D721Med (cell line): Measurements from ENCODE around the gene CCDC85C.

ENCODE experiments used
- DNase-seq: peaks from one replicate; pipeline ENCODE4 v3.0.0; 2011; ENCODE audit warnings: low spot score; ENCODE audit not compliant: insufficient read length
- FAIRE-seq: peaks from 2 replicates; lab custom pipeline; 2011; peaks lifted over from hg19 to GRCh38; lab: Jason Lieb, UNC
- CTCF ChIP-seq: IDR thresholded peaks from 2 replicates; pipeline ENCODE4 v1.5.1; 2012; ENCODE audit warnings: mild to moderate bottlenecking, control low read depth; ENCODE audit not compliant: insufficient read depth; ENCODE audit errors: missing control alignments

CCDC85C gene

GRCh38 chr14:99636487-99636886 is 32.5 kb upstream of the CCDC85C start:
- FAIRE-seq, result no peak

GRCh38 chr14:99635116-99635515 is 31.1 kb upstream of the CCDC85C start:
- no peak for TF ChIP-seq CTCF
- DNase-seq (no peak), FAIRE-seq (no peak)

More at GRCh38 chr14:99636487-99636886, 32.5 kb upstream of the CCDC85C start:
- DNase-seq, result no peak
- no peak for TF ChIP-seq CTCF

GRCh38 chr14:99634443-99634842 is 30.4 kb upstream of the CCDC85C start:
- no peak for DNase-seq
- no peak for TF ChIP-seq CTCF
- no peak for FAIRE-seq

GRCh38 chr14:99633918-99634317 is 29.9 kb upstream of the CCDC85C start:
- no peak for TF ChIP-seq CTCF
- DNase-seq (no peak), FAIRE-seq (no peak)

GRCh38 chr14:99633141-99633540 is 29.1 kb upstream of the CCDC85C start:
- FAIRE-seq (no peak), DNase-seq (no peak)
- TF ChIP-seq CTCF, result no peak

- no peak for TF ChIP-seq CTCF
- DNase-seq (no peak), FAIRE-seq (no peak)
Observed at GRCh38 chr14:99632410-99633035, 28.5 kb upstream of the CCDC85C start.

- FAIRE-seq (no peak), DNase-seq (no peak)
- TF ChIP-seq CTCF, result no peak
Observed at GRCh38 chr14:99630202-99630601, 26.2 kb upstream of the CCDC85C start.
